Cortex of kidney (tissue), 1 donor: ENCODE data around the gene ZNF723.
"Not testable (repeated sequence)": the region's sequence is repeated elsewhere in the genome, so short reads cannot be mapped to it uniquely, and the experiment has no call there.

Experiments
- DNase-seq: peaks from one replicate; lab custom pipeline; 2025; lab: John Stamatoyannopoulos, UW

The ZNF723 gene

DNA sequence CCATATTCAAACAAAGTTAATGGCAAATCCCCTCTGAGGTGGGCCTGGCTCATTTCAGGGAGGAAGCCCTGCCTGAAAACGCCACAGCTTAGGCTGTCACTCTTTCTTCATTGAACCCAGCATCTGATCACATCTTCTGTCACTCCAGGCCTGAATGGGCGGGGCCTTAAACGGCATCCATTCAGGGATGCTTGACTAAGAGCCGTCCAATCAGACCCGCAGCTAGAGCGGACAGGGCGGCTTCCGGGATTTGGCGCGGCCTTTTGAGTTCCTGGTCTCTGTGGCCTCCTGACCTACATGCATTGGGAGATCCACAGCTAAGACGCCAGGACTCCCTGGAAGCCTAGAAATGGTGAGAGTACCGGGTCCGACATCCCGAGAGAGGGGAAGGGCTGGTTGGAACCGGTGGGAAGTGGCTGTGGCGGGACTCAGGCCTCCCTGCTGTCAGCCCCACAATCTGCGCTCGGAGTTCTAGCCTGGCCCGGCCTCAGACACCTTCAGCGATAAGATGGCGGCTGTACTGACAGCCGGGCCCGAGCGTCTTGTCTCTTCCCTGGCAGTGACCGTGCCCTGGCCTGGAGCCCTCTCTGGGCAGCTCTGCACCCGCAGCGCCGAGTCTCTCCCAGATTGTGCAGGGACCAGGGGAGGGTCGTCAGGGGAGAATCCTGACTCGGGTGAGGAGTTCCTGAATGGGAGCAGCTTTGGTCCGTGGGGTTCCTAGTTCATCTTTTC lies at the start of gene ZNF723:
Gene ZNF723, plus strand, starts transcription at position 261 of the 732 bp plus-strand sequence. Its CDS starts 89 bp downstream, at position 350.
- no peak for DNase-seq

DNA sequence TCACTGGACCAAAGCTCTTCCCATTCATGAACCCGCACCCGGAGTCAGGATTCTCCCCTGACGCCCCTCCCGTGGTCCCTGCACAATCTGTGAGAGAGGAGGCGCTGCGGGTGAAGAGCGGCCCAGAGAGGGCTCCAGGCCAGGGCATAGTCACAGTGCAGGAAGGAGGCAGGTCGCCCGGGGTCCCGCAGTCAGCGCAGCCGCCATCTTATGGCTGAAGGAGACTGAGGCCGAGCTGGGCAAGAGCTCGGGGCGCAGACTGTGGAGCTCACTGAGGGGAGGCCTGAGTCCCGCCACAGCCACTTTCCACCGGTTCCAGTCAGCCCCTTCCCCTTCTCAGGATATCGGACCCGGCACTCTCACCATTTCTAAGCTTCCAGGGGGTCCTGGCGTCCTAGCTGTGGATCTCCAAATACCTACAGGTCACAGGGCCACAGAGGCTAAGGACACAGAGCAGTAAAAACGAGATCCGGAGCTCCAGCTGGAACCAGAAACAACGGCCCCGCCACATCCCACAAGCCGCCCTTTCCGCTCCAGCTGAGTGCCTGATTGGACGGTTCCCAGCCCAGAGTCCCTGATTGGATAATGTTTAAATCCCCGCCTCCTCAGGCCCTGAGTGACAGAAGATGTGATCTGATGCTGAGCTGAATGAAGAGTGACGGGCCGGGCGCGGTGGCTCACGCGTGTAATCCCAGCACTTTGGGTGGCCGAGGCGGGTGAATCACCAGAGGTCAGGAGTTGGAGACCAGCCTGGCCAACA lies 48.3 kb upstream of the ZNF723 start, which contains the start of gene ZNF99:
Gene ZNF99, minus strand, starts transcription at position 501 of the 760 bp plus-strand sequence. Its CDS starts 135 bp downstream, at position 366.
- DNase-seq: no peak

DNA sequence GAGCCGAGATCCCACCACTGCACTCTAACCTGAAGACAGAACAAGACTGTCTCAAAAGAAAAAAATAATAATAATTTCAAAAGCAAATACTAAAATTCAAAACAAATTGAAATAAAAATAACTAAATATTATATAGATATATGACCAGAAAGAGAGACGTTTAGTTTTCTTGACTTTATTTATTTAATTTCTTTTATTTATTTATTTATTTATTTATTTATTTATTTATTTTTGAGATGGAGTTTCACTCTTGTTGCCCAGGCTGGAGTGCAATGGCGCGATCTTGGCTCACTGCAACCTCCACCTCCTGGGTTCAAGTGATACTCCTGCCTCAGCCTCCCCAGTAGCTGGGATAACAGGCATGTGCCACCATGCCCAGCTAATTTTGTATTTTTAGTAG lies 39.2 kb upstream of the ZNF723 start:
- not testable (repeated sequence) for DNase-seq

DNA sequence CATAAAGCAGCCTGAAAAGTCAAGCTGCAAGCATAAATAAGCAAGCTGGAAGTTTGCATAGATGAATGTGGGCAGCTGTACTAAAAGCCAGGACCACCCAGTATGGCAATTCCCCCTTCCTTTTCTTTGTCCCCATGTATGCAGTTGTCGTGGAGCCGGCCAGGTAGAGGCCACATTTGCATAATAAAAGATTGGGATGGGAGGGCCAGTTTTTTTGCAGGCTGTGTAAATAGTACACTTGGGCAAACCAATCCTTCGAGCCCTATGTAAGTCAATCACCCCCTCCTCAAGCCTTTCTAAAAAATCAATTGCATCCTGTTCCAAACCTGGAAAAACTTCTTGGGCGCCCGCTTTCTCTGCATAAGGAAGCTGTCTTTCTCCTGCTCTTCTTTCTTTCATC lies 35.1 kb upstream of the ZNF723 start:
- no peak for DNase-seq

DNA sequence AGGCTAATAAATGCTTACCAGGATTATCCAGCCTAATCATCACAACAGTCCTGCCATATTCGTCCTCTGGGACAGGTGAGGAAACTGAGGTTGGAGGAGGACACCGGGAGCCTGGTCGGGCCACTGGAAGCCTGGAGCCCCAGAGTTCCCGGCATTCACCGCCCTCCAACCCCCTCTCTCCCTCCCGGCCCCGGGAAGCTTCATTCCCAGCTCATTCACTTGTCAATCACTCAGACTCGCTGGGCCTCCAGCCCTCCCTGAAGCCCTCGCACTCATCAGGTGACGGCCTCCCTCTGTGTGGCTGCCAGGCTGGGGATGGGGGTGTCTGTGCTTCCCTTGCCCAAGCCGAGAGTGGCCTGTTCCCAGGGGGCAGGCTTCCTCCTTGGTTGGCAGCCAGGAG lies 25.7 kb upstream of the ZNF723 start:
- no peak for DNase-seq

DNA sequence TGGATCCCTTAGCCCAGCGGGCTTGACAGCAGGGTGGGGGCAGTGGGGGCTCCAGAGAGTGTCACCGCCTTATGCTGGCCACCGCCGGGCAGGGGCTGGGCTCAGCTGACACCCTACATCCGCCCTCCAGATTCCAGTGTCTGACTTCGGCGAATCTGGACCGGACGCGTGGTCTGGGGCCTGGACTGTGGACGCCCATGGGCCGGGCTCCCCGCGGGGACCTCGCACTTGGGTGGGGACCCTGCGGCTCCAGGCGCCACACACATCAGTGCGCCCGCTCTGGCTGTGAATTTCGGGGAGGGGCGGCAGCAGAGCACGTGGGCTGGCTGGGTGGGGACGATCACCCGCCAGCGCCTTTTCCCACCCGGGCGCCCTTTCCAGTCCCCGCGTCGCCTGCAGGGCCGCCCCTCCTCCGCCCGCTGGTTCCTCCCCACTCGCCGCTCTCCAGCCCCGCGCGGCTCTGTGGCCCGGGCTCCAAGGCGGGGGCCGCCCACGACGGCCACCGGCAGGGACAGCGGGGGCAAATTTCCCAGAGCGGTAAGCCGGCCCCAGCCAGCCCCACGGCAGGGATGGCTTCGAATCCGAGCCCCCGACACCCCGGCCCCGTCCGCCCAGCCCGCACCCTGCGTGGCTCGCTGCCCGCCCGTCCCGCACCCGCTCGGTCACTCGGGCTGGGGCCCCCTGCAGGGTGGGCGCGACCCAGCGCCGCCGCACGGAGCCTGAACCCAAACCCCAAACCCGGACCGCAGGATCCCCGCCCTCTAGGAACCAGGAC lies 24.8 kb upstream of the ZNF723 start:
- no peak for DNase-seq

DNA sequence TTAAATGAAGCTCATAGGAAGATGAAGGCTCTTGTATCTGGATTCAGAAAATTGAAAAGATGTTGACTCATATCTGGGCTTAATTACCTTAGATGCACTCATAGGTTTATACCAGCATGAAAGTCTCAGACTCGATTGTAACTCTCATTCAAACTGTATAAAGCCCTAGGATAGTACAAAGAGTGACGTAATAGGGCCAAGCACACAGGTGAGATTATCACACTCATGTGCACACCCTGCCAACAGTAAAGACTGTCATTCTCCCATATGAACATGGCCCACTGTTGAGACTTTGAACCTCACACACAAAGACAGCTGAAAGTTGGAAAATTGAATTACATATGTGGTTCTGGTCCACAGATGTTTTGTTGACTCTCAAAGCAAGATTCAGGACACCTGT lies 18.0 kb upstream of the ZNF723 start:
- DNase-seq: no peak

DNA sequence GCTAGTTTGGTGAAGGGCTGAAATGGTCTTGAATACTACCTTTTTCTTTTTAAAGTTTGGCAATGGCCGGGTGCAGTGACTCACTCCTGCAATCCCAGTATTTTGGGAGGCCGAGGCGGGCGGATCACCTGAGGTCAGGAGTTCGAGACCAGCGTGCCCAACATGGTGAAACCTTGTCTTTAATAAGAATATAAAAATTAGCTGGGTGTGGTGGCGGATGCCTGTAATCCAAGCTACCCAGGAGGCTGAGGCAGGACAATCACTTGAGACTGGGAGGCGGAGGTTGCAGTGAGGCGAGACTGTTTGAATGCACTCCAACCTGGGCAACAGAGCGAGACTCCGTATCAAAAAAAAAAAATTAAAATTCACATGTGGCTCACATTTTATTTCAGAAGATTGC lies 880 bp upstream of the ZNF723 start:
- no peak for DNase-seq

DNA sequence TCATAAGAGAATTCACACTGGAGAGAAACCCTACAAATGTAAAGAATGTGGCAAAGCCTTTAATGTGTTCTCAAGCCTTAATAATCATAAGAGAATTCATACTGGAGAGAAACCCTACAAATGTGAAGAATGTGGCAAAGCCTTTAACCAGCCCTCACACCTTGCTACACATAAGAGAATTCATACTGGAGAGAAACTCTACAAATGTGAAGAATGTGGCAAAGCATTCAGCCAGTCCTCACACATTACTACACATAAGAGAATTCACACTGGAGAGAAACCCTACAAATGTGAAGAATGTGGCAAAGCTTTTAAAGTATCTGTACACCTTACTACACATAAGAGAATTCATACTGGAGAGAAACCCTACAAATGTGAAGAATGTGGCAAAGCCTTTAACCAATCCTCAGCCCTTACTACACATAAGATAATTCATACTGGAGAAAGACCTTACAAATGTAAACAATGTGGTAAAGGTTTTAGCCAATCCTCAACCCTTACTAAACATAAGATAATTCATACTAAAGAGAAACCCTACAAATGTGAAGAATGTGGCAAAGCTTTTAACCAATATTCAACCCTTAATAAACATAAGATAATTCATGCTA lies 25.7 kb downstream of the ZNF723 start:
- not testable (repeated sequence) for DNase-seq

DNA sequence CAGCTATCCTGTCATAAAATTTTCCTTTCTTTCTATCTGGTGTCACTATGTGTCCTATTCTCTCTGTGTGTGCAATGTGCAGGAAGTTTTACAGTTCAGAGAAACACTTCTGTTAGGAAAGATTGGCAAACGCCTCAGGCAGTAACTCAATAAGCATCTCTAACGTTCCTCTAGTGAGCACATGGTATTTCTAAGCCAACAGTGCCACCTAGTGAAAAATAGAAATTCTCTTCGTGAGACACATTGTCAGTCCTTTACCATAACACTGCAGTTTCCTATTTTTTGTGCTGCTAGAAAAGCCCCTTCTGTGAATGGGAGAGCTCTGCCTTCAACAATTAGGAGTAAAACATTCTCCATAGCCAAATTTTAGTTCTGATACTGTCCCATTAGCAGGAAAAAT lies 50.7 kb downstream of the ZNF723 start:
- no peak for DNase-seq

DNA sequence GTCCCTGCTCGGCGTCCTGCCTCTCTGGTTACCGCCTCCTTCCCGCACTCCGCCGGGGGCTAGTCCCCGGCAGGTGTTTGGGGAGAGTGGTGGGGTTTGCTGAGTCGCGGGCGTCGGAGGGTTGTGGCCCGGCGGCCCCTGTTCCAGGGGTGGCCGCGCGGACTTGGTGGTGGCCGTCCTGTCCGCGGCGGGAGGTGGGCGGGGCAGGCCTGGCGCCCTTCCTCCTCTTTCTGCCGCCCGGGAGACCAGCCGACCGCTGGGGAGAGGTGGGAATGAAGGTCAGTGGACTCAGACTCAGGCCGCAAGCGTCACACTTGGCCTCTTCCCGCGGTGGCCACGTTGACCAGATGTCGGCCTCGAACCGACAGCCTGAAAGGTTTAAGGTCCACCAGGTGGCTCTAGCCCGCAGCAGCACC lies 61.8 kb downstream of the ZNF723 start:
- DNase-seq: no peak

DNA sequence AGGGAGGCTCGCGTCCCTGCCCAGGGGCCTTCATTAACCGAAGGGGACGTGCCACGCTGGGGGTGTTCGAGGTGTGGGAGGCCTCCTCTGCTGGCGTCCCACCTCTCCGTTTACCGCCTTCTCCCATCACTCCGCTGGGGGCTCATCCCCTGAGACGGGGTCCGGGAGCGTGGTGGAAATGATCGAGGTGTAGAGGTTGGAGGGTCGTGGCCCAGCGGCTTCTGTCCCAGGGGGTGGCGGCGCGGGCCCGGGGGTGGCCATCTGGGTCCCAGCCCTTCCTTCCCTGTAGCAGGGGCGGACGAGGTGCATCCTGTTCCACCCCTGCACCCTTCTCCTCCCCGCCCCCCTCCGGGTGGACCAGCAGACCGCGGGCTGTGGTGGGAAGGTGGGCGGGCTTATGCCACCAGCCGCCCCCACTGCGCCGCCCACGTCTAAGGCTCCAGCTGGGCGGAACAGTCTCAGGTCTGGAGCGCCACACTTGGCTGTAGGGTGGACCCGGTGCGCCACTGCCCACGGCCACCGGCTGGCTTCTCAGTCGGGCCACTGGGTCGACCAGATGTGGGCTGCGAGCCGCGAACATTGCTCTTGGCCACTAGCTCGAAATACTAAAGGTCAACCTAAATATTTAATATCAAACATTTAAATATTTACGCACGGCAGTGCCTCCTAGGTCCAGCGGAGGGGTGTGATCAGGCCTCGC lies 69.5 kb downstream of the ZNF723 start:
- DNase-seq: no peak
